Measurements from ENCODE around the gene SORBS1.

The SORBS1 gene

DNA sequence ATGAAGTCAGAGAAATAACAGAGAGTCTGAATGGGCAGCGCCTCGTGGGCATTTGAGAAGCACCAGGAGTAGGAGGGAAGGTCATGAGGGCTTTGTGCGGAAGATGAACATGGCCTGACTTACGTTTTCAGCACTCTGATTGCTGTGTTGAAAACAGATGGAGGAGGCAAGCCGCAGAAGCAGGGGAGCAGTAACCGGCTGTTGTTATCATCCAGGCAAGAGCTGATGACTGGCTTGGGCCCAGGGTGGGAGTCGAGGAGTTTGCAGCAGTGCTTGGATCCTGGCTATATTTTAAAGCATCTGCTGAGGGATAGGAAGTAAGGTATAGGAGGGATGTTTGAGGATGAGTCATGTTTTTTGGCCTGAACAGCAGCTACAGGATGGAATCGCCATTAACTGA is 257.6 kb downstream of the SORBS1 start:
- DNase-seq (ENCODE audit: low read depth in 1 of 2, low spot score in 1 of 2): no peak

DNA sequence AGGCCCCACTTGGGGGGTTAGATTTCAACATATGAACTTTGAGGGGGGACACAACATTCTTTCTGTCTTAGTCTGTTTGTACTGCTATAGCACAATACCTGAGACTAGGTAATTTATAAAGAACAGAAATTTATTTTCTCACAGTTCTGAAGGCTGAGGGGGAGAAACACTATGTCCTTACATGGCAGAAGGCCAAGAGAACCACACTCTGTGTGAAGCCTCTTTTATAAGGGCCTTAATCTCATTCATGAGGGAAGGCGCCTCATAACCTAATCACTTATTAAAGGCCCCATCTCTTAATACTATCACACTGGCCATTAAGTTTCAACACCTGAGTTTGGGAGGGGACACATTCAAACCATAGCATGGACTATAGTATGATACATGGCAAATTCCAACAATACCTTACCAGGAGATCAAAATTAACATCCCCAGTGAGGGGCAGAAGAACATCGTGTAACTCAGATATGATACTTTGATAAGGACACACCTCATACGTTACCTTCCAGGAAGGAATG is 261.1 kb downstream of the SORBS1 start:
- no peak for DNase-seq (ENCODE audit: low read depth in 1 of 2, low spot score in 1 of 2)

DNA sequence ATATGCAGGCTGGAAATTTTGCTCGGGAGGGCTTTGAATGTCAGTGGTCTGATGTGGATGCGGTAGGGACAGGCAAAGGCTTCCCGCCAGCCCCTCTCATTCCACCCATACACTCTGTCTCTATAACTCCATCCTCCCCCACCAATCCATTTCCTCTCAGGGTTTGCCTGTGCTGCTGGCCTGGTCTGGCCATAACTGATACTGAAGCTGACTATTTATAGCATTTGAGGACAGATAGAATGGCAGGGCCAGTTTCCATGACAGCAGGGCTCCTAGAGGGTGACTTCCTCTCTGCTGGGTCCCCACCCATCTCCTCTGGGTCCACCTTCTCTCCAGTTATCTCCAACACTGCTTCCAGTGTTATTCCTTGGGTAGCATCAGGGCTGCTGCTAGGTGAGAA is 263.8 kb downstream of the SORBS1 start:
- DNase-seq (ENCODE audit: low read depth in 1 of 2, low spot score in 1 of 2): no peak

DNA sequence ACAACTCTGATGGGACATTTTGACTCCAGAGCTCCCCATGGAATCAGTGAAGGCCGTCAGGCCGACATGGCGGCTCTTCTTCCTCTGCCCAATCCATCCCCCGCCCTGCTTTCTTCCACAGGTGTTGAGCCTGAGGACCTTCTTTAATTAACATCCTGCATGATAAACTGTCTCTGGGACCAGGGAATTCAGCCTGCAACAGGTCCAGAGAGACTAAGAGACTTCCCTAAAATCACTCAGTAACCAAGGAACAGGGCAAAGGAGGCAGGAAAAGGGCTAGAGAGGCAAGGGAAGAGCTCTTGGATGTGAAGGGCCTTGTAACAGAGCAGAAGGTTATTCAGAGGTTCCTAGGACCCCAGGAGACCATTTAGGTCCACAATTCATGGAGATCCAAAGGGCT is 264.4 kb downstream of the SORBS1 start:
- DNase-seq (ENCODE audit: low read depth in 1 of 2, low spot score in 1 of 2): no peak

DNA sequence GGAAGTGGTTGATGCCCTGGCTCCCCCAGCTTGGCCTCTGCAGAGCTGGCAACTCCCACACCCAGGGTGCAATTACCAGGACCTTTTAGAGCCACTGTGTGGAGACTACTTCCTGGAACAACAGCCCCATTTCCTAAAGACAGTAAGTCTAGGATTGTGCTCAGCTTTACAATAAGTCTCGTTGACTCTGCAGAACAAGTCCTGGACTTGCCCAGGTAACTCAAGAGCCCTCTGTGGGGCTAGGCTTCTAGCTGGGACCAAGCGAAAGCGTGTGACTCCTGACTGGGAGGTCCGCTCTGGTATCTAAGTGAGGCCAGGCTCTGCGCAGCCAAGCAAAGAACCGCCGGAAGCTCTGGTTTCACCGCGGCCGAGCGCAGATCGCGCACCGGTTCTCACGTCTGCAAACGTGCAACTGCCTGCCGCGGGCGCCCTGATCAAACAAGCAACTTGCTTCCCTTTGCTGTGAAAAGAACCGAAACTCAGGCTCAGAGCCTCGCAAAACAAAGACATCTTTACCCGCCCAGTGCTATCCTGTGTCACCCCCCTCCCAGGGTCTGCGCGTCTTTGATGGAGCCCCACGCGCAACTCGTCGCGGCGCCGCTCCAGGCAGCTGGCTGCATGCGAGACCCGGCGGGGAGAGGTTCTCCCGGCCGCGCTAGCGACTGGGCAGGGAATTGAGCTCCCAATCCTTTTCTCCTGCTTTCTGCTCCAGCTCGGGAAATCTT is 266.0 kb downstream of the SORBS1 start:
- DNase-seq (ENCODE audit: low read depth in 1 of 2, low spot score in 1 of 2): no peak

DNA sequence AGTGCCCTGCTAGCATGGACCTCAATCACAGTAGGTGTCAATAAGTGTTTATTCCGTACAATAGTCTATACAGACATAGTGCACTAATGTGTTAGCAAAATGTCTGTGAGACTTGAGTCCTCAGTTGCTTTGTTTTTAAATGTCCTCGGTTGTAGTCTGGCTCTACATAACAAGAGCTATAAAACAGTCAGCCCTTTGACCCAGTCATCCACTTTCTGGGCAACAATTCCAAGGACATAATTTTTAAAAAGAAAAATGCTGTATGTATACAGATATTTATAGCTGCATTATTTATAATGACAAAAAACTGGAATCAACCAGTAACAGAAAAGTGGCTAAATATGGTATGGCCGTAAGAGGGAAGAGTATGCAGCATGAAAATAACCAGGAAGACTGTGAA is 267.5 kb downstream of the SORBS1 start:
- no peak for DNase-seq (ENCODE audit: low read depth in 1 of 2, low spot score in 1 of 2)

DNA sequence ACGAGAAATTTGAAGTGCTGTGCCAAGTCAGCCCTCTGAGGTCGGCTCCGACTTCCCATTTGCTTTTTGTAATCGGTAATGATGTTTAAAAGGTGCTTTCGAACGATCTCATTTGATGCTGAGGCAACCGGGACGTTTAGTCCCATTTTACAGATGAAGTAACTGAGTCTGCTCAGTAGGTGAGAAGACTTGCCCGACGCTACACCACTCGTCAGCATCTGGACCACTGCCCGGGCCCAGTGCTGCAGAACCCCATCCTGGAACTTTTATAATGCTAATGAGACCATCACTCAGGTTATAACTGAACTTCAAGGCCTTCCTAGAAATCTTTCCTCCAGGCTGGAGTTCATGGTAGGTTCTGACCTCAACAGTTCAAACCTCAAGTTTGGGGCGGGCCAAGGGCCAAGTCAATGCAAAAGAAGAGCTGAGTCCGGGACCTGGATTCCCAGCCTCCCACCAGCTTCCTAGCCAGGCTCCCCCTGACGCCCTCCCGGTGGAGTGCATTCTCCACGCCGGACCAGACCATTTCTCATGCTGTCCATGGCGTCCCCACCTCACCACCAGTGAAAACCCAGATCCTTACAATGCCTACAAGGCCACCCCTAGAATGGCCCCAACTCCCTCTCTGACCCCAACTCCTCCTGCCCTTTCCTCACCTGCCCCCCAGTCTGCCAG is 269.7 kb downstream of the SORBS1 start:
- no peak for DNase-seq (ENCODE audit: low read depth in 1 of 2, low spot score in 1 of 2)

DNA sequence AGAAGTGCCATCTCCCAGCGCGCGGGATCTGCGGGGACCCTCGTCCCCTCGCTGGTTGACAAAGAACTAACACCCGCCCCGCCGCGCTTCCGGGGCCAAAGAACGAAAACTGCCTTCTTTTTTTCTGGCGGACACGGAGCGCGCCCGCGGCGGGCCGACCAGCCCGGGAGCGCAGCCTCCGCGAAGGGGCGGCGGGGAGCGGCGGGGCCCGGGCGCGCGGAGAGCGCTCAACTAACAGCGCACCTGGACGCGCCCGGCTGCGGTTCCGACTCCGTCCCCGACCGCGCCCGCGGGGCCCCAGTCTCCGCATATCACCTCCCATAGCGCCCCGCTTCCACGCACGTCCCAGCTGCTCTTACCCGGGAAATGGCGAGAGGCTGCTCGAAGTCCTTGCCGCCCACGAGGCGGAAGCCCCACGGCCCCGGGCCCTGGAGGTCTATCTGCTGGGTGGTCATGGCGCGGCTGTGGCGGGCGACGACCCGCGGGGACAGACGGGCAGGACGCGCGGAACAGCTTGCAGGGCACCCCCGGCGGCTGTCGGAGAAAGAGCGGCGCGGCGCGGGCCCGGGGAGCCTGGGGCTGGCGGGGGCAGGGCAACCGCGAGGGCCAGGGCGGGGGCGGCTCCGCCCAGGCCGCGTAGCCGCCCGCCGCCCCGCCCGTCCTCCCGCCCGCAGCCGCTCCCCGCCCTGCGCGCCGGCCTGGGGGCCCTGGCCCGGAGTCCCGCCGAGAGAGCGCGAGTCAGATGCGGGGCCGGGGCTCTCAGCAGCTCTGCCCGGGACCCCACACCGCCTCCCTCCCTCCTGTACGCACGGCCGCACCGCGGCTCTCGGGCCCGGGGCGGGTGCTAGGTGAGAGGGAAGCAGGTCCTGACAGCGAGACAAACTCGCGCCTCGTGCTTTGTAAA is 270.5 kb downstream of the SORBS1 start, which contains the start of gene PDLIM1:
Gene PDLIM1 (minus strand): TSS at position 543 of the 904 bp plus-strand sequence. CDS start 88 bp downstream, at position 455.
- DNase-seq (ENCODE audit: low read depth in 1 of 2, low spot score in 1 of 2): no peak

DNA sequence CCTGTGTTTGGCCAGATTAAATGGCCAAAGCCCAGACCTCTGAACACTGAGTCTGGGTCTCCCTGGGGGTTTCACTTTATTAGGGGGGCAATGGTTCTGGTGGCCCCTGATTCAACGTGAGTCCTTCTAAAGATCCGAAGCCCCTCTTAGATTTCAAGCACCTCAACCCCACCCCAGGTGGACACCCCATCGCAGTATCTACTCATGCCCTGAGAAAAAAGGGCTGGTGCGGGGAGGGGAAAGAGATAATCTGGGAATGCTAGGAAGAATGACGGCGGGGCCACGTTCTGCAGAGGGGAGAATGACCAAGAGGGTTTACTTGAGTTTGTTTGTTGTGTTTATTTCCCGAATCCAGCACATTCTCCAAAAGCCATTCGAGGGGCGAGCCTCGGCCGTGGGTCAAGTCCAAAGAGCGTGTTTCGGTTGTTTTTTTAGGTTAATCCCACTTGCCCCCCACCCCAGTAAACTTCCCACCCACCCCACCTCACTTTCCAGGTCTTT is 271.2 kb downstream of the SORBS1 start:
- DNase-seq (ENCODE audit: low read depth in 1 of 2, low spot score in 1 of 2): no peak

DNA sequence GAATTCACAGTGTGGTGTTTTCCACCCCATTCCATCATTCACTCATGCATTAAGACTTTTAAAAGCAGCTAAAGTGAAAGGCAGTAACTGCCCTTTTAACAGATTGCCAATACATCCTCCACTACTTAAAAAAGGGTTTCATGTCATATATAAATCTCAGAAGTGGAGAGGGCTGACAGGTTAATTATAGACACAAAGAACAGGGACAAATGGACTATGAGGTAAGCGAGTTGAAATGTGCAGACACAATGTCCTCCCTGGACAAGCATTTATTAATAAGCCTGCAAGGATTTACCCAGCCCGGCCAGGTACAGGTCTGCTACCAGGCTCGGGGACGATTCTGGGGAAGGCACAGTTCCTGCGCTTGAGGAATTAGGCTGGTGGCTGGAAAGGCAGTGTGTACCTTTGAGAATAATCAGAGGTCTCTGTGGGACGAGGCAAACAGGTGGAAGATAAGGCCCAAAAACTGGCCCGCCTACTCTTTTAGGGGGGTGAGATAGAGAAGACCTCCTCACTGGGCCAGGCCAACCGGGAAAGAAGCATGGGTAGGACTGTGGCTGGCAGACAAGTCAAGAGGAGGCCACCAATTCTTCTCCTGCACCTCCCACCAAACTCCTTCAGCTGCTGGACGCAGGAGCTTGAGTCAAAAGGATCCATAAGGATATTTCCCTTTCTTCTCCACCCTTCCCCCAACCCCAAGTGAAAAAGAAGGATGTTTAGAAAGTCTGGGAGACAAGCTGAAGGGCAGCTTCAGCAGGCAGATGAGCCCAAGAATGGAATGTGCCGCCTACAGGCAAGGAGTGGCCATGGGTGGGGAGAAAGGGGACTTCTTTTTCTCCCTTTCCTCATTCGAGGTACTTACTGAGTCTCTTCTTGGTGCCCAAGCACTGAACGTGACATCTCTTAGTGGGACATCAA is 271.9 kb downstream of the SORBS1 start:
- no peak for DNase-seq (ENCODE audit: low read depth in 1 of 2, low spot score in 1 of 2)

DNA sequence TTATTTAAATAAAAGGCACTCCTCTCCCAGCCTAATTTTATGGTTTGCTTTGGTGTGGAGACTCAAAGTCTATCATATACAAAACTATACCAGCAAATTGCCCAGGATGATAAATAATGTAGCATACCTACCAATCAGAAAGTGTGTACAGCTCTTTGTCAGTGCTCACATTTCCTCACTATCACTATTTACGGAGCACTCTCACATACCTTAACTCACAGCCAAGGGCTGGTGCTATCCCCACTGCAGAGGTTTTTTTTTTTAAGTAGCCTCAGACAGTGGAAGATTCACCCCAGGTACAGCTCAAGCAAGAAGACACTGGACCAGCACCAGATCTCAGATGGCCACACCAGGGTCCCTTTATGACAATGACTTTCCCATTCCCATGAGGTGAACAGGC is 272.9 kb downstream of the SORBS1 start:
- DNase-seq (ENCODE audit: low read depth in 1 of 2, low spot score in 1 of 2): no peak

DNA sequence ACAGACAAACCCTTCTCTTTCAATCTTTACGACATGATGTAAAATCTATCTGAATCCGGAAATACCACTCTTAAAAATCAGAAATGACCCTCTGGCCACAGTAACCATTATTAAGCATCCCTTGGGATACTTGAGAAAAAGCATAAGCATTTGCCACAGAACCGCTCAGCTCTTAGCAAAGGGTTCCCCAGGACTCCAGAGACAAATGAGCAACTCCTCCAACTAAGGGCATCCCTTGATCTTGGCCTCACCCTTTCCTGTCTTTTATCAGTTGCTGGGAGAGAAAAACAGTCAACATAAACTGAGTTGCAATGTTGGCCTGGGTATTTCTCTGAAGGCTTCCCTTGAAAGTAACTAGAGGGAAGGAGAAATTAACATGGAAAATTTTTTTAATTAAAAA is 273.9 kb downstream of the SORBS1 start:
- no peak for DNase-seq (ENCODE audit: low read depth in 1 of 2, low spot score in 1 of 2)

DNA sequence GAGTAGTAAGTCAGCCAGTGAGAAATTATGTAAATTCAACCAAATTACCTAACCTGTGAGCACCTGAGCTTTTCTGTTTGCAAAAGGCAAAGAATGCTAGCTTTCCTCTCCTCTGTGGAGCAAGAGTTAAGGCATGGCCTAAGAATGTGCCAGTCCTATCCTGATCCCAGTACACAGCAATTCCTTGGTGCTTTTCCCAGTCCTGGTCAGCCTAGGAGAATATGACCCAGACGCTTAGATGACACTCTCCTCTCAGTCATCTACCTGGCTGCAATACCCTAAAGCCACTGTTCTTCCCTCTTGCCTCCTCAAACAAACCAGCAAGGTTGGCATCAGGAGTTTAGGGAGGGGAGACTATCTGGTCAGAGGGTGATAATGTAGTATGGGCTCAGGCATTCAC is 274.5 kb downstream of the SORBS1 start:
- no peak for DNase-seq (ENCODE audit: low read depth in 1 of 2, low spot score in 1 of 2)

DNA sequence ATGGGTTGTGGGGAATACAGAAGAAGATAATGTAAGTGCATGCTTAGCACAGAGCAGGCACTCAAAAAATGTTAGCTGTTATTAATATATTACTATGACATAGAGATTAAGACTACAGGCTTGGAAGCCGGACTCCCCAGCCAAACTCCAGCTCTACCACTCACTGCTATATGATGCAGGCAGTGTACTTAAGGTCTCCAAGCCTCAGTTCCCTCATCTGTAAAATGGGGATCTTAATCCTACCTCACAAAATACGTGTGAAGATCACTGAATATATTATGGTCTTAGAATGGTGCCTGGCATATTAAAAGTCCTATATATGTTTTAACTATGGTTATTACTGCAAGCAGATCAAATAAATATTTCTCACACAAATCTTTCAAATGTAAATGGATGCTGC is 275.6 kb downstream of the SORBS1 start:
- DNase-seq (ENCODE audit: low read depth in 1 of 2, low spot score in 1 of 2): no peak

DNA sequence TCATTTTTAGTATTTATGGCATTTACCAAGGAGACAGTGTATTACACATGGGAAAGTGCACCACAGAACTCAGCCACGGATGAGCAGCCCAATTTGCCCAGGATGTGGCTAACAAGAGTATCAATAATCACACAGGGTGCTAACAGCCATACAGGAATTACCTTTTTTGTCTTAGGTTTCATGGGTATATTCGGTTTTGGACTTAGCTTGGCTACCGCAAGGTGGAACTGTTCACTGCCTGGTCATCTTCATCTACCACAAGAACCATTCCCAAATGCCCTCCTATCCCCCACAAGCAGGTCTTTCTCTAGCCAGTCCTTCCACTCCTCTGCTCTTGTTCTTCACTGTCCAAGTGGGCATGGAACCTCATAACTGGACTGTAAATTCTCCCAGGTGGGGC is 276.4 kb downstream of the SORBS1 start:
- no peak for DNase-seq (ENCODE audit: low read depth in 1 of 2, low spot score in 1 of 2)

DNA sequence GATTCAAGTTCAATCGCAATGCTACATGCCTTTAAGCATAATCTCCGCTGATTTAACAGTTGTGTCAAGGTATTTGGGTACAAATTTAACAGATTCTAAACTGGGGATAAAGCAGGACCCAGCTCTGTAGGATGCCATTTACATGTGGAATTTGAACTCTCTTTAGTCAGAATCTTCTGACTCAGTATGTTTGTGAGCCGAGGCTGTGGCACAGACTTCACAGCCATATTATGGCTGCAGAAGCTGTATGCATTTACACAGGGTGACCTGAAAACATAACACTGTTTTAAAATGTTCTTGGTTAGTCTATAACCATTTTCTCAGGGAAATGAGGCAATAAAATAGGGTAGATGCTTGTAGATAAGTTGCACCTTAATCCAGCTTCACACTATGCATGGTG is 279.1 kb downstream of the SORBS1 start:
- no peak for DNase-seq (ENCODE audit: low read depth in 1 of 2, low spot score in 1 of 2)

DNA sequence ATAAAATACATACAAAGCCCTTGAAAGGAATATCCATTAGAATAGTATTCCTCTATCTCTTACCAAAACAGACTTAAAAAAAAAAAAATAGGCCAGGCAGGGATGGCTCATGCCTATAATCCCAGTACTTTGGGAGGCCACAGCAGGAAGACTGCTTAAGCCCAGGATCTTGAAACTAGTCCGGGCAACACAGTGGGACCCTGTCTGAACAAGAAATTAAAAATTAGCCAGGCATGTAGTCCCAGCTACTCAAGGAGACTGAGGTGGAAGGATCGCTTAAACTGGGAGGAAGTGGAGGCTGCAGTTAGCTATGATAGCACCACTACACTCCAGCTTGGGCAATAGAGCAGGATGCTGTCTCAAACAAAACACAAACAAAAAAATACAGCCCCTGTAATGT is 280.0 kb downstream of the SORBS1 start:
- DNase-seq (ENCODE audit: low read depth in 1 of 2, low spot score in 1 of 2): no peak

DNA sequence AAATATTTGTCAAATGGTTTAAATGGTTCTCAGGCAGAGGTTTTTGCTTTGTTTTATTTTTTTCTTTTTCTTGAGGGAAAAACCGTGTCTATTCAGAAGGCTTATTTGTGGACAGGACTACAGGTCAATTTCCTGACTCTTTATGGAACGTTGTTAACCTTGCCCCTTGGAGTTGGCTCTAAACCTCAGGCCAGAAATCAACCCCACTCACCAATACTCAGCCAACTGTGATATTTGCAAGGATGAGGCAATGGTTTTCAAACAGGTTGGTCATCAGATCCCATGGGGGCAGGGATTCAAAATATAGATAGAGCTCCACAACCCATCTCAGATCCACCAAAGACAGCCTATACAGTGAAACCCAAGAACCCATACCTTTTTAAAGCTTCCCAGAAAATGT is 280.5 kb downstream of the SORBS1 start:
- DNase-seq (ENCODE audit: low read depth in 1 of 2, low spot score in 1 of 2): no peak

DNA sequence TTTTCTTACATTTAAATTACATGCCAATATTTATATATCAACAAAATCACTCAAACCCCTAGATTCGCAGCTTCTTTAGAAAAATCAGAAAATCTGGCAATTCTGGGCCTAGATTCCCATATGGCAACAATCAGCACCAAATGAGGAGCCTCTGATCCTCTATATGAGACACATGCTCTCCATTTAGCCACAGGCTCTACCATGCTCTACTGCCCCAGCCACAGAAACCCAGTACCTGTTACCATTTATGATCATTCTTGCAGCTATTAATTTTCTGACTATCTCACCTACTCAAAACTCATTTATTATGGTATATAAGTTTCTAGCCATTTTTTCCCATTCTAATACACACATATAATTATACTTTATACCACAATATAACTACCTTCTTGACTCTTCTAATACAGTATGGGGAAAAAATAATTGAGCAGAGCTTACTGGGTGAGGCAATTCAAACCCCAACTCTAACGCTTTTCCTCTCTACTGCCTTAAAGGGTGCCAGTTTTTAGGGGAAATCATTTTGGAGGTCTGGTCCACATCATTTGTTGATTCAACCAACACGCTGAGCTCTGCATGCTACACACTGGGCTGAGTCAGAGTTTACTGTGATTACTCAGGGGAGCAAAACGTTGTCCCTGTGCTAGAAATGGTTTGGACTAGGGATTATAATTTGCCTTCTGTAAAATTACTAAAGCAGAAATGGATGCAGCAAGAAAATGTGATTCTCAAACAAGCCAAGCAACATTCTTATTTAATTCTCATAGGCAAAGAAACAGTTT is 281.9 kb downstream of the SORBS1 start:
- DNase-seq (ENCODE audit: low read depth in 1 of 2, low spot score in 1 of 2): no peak

Data from stimulated activated CD4-positive, alpha-beta T cell treated with anti-CD3 and anti-CD28 coated beads, Interleukin-15, amount 100 ng/mL, for 1 hour (primary cell).